HG02763 (cell line): ENCODE measurements around the gene ZNF546.

Experiments used
- ATAC-seq: cut with Tn5 transposase; IDR thresholded peaks from one replicate; pipeline ENCODE4 v1.9.1; 2021; ENCODE audit warnings: mild to moderate bottlenecking, moderate library complexity; ENCODE audit not compliant: unreplicated experiment

Gene ZNF546

DNA sequence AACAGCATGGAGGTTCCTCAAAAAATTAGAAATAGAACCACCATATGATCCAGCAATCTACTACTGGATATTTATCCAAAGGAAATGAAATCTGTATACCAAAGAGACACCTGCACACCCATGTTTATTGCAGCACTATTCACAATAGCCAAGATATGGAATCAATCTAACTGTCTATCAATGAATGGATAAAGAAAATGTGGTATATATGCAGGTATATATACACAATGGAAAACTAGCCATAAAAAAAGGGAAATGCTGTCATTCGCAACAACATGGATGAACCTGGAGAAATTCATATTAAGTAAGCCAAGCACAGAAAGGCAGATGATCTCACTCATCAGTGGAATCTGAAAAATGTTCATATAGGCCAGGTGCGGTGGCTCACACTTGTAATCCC lies 56.6 kb downstream of the ZNF546 start:
- no peak for ATAC-seq

DNA sequence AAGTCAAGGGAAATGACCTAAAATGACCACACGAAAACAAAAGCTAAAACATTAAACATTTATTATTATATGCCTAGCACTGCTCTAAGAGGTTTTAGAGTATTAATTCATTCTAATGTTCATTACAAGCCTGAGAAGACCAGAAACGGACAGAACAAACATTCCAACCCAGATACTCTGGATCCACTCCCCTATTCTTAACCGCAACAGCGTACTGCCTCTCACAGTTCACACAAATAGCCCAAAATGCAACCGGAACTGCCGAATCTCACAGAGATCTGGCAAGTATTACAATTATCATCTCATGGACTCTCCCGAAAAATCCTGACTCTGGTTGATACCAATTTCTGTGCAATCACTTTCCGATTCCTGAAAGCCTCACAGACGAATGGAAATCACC lies 57.8 kb downstream of the ZNF546 start:
- no peak for ATAC-seq

DNA sequence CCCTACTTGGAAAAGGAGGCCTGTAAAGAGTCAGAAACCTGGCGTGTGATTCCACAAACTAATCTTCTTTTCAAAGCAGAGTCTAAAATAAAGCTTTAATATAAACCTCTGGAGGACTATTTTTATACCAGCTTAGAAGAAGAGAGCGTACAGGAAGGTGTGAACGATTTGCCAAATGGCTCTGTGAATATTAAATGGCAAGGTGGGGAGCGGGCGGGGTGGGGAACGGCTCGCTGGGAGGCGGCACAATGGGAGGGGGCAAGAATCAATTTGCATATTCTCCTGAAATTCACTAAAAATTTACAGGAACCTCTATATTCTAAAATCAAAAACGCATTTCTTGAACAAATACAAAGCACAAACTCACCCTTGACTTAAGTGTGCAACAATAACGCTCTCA lies 58.2 kb downstream of the ZNF546 start:
- no peak for ATAC-seq

DNA sequence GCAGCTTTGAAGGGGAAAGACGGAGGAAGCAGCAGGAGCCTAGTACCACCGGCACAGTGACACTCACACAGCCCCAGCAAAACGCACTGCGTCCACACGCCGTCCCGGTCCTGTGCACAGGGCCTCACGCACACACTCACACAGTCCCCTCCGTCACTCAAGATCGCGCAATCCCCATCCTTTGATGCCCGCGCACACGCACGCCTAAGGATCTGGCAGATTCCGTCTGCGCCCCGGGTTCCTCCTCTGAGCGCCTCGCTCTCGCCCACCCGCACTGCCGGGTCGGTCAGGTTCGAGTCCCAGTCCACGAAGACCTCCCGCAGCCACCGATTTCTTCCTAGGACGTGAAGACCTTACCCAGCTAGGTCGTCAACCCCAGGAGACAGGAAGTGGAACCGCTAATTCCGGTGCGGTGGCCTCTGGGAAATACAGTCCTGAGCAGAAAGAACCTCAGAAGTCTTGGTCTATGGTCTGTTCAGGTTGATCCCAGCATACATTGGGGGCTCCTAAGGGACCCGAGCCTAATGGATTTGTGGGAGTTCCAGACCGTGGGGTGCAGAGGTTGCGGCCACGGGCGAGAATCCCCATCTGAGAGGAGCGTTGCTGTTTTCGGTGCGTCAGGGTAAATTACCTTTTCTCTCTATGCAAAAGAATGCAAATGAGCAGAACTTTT lies 59.1 kb downstream of the ZNF546 start, which contains the start of gene ZNF780B:
TSS of gene ZNF780B (minus strand) at position 400 of the 673 bp plus-strand sequence. CDS start 5,899 bp downstream, outside the sequence.
- peak; percentile 68 for ATAC-seq

DNA sequence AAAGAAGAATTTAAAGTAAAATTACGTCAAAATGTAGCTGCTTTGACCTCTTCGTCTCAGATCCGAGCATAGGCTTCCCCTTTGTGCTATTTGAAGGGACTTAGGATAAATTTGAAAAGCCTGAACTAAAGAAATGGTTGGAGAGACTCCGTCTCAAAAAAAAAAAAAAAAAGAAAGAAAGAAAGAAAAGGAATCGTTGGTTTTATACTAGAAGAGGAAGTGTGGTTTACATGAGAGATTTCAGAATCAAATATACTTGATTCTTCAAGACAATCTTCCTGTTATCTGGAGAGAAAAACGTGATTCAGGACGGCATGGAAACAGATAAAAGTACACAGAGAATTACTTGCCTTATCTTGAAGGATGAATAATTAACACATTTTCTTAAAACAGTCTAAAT lies 59.6 kb downstream of the ZNF546 start:
- ATAC-seq: no peak

DNA sequence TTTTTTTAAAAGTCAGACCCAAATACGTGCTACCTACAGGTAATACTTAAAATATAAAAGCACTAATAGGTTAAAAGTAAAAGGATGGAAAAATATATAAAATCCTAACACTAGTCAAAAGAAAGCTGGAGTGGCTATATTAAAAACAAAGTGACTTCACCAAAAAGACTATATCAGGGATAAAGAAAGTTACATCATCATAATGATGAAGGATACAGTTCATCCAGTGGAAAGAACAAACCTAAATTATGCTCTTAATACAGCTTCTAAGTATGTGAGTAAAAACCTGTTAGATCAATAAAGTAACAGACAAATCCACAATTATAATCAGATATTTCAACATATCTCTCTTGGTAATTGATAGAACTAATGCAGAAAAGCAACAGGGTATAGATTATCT lies 60.3 kb downstream of the ZNF546 start:
- ATAC-seq: no peak

DNA sequence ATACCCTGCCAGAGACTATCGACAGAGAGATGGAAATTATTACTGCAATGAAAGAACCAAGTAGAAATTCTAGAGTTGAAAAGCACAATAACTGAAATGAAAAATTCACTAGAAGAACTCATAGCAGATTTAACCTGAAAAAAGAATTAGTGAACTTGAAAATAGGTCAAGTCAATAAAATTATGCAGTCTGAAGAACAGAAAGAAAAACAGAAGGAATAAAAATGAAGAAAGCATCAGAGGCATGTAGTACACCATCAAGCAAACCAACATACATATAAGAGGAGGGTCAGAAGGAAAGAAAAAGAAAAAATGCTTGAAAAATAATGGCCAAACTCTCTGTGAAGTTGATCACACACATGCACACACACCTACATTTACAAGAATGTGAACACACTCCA lies 62.8 kb downstream of the ZNF546 start:
- ATAC-seq: no peak

DNA sequence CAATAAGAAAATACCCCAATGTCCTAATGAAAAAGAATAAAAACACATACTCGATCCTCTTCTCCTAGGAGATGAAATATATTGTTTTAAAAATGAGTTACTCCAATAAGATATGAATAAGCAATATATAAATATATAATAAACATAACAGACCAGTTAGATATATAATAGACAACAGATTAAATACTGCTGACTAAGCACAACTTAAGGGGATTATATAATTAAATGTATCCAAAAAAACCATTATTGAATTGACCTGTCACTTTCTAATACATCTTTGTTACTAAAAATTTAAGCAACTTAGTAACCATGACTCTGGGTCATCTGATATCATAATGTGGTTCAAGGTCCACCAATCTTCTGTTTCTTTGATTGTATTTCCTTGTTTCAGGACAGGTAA lies 73.2 kb downstream of the ZNF546 start:
- no peak for ATAC-seq
